Thymus (tissue), 11 donors: ENCODE measurements around the gene SLC28A1. TPM values are rescaled to one million over a fixed set of nuclear protein-coding genes. Genes with fewer than 3 reads are reported as not detected.

Source experiments
- DNase-seq, 9 donors: peaks; one replicate each; pipeline ENCODE4 v3.0.0-alpha.2; 2013; ENCODE audit warnings: low spot score in 9 of 9, low read depth in 6 of 9, missing footprints in 1 of 9
- H3K27ac ChIP-seq, 2 donors: one replicate each; pipeline ENCODE4 v1.5.1; 2013; ENCODE audit warnings: control low read depth in 1 of 2, low read depth in 1 of 2, low read length in 1 of 2, mild to moderate bottlenecking in 1 of 2, moderate library complexity in 1 of 2
- H3K27me3 ChIP-seq, 2 donors: one replicate each; pipeline ENCODE4 v1.5.1; 2013; ENCODE audit warnings: low read length in 1 of 2; ENCODE audit not compliant: control insufficient read depth in 2 of 2, insufficient read depth in 1 of 2
- H3K36me3 ChIP-seq, 2 donors: one replicate each; pipeline ENCODE4 v1.5.1; 2013; ENCODE audit warnings: low read length in 1 of 2, mild to moderate bottlenecking in 1 of 2, moderate library complexity in 1 of 2; ENCODE audit not compliant: control insufficient read depth in 2 of 2, insufficient read depth in 2 of 2
- H3K4me1 ChIP-seq, 2 donors: one replicate each; pipeline ENCODE4 v1.5.1; 2013; ENCODE audit warnings: low read length in 2 of 2; ENCODE audit not compliant: control insufficient read depth in 2 of 2, insufficient read depth in 2 of 2
- H3K4me3 ChIP-seq, 2 donors: one replicate each; pipeline ENCODE4 v1.5.1; 2013; ENCODE audit warnings: low read length in 2 of 2, control low read depth in 1 of 2, mild to moderate bottlenecking in 1 of 2
- H3K9me3 ChIP-seq, 2 donors: one replicate each; pipeline ENCODE4 v1.5.1; 2013; ENCODE audit warnings: low read length in 1 of 2, mild to moderate bottlenecking in 1 of 2; ENCODE audit not compliant: control insufficient read depth in 2 of 2, insufficient read depth in 1 of 2
- WGBS: extraction: QIAGEN DNeasy Blood & Tissue Kit; methylation state at CpG from one replicate; pipeline ENCODE4 v1.1.7; 2013; 5-methylcytosine and 5-hydroxymethylcytosine counted together
- polyA plus RNA-seq: library from polyadenylated mRNA; stranded (reverse); fragments of 200-250 nt; gene quantifications from one replicate; pipeline ENCODE4 v1.2.3, GENCODE V29; 2013
- total RNA-seq: library from RNA; stranded (reverse); fragments of 120-200 nt; gene quantifications from one replicate; pipeline ENCODE4 v1.2.4, GENCODE V29; 2013
- donor health status: healthy.

The SLC28A1 gene
- total and polyA plus RNA-seq, 2 donors, result 0.05 to 0.18 TPM

GRCh38 chr15:84947947-84948830 lies 63.7 kb downstream of the SLC28A1 start:
- Histone ChIP-seq H3K27ac (no peak overlapping the region), H3K27me3 (no peaks in the 10 kb centered on the region), H3K4me1 (no peaks in the 10 kb centered on the region), H3K9me3 (no peaks in the 10 kb centered on the region), H3K36me3 (no peaks in the 10 kb centered on the region), H3K4me3 (no peak overlapping the region)
- 88% methylated on average over 4 of the region's 4 CpGs for WGBS
- no peak for DNase-seq

- no peaks in the 10 kb centered on the region for H3K4me1 ChIP-seq
- H3K4me3 ChIP-seq, result no peak overlapping the region
- DNase-seq, result no peak
- H3K27ac ChIP-seq, result no peak overlapping the region
- 97% methylated on average over 2 of the region's 2 CpGs for WGBS
- no peaks in the 10 kb centered on the region for H3K9me3 ChIP-seq
- no peaks in the 10 kb centered on the region for H3K27me3 ChIP-seq
- no peaks in the 10 kb centered on the region for H3K36me3 ChIP-seq
Observed at GRCh38 chr15:84949043-84949442, 64.6 kb downstream of the SLC28A1 start.

- Histone ChIP-seq H3K36me3 (no peaks in the 10 kb centered on the region), H3K27me3 (no peaks in the 10 kb centered on the region), H3K4me1 (no peaks in the 10 kb centered on the region), H3K4me3 (no peak overlapping the region), H3K9me3 (no peaks in the 10 kb centered on the region), H3K27ac (no peak overlapping the region)
- WGBS, result 89% methylated on average over 7 of the region's 7 CpGs
- no peak for DNase-seq
Observed at GRCh38 chr15:84949845-84950569, 65.5 kb downstream of the SLC28A1 start.

- no peak for DNase-seq
- Histone ChIP-seq H3K4me1 (peaks cover 0 to 3% of the 10 kb centered on the region in 2 donors), H3K4me3 (no peak overlapping the region), H3K27me3 (peaks cover 0 to 3% of the 10 kb centered on the region in 2 donors), H3K9me3 (no peaks in the 10 kb centered on the region), H3K27ac (no peak overlapping the region), H3K36me3 (no peaks in the 10 kb centered on the region)
- 95% methylated on average over 7 of the region's 7 CpGs for WGBS
Observed at GRCh38 chr15:84950570-84951111, 66.2 kb downstream of the SLC28A1 start.

- no peak for DNase-seq
- Histone ChIP-seq H3K36me3 (no peaks in the 10 kb centered on the region), H3K27ac (no peak overlapping the region), H3K4me1 (peaks cover 0 to 4% of the 10 kb centered on the region in 2 donors), H3K27me3 (peaks cover 0 to 4% of the 10 kb centered on the region in 2 donors), H3K4me3 (no peak overlapping the region), H3K9me3 (no peaks in the 10 kb centered on the region)
- 96% methylated on average over 5 of the region's 5 CpGs for WGBS
Observed at GRCh38 chr15:84951736-84952135, 67.3 kb downstream of the SLC28A1 start.

GRCh38 chr15:84953136-84953535 lies 68.7 kb downstream of the SLC28A1 start:
- Histone ChIP-seq H3K4me3 (no peak overlapping the region), H3K27me3 (peaks cover 0 to 4% of the 10 kb centered on the region in 2 donors), H3K27ac (no peak overlapping the region), H3K9me3 (no peaks in the 10 kb centered on the region), H3K4me1 (peaks cover 0 to 4% of the 10 kb centered on the region in 2 donors), H3K36me3 (no peaks in the 10 kb centered on the region)
- 98% methylated on average over 4 of the region's 4 CpGs for WGBS
- no peak for DNase-seq

GRCh38 chr15:84953726-84954125 lies 69.3 kb downstream of the SLC28A1 start:
- 96% methylated on average over 1 of the region's 1 CpG for WGBS

GRCh38 chr15:84955089-84955848 lies 70.8 kb downstream of the SLC28A1 start:
- H3K4me3 ChIP-seq, result no peak overlapping the region
- 42% methylated on average over 15 of the region's 15 CpGs for WGBS
- peak in 2 of 9 donors; percentile 23 to 35 for DNase-seq

More at GRCh38 chr15:84953726-84954125, 69.3 kb downstream of the SLC28A1 start:
- no peak overlapping the region for H3K27ac ChIP-seq
- H3K36me3 ChIP-seq, result no peaks in the 10 kb centered on the region
- H3K4me1 ChIP-seq, result peaks cover 0 to 4% of the 10 kb centered on the region in 2 donors
- H3K4me3 ChIP-seq, result no peak overlapping the region
- H3K27me3 ChIP-seq, result peaks cover 0 to 4% of the 10 kb centered on the region in 2 donors
- DNase-seq, result no peak
- no peaks in the 10 kb centered on the region for H3K9me3 ChIP-seq

More at GRCh38 chr15:84955089-84955848, 70.8 kb downstream of the SLC28A1 start:
- peaks cover under 1 to 5% of the 10 kb centered on the region in 2 donors for H3K4me1 ChIP-seq
- peaks cover 0 to 4% of the 10 kb centered on the region in 2 donors for H3K27me3 ChIP-seq
- no peaks in the 10 kb centered on the region for H3K9me3 ChIP-seq
- H3K36me3 ChIP-seq, result no peaks in the 10 kb centered on the region
- H3K27ac ChIP-seq, result no peak overlapping the region
